Pons (tissue), 1 donor: ENCODE measurements around the gene SLC26A3.
"Not testable (repeated sequence)": the region's sequence is repeated elsewhere in the genome, so short reads cannot be mapped to it uniquely, and the experiment has no call there.

Experiments used
- DNase-seq: peaks from one replicate; pipeline ENCODE4 v3.0.0-alpha.2; 2016; ENCODE audit warnings: low spot score

Gene SLC26A3

DNA sequence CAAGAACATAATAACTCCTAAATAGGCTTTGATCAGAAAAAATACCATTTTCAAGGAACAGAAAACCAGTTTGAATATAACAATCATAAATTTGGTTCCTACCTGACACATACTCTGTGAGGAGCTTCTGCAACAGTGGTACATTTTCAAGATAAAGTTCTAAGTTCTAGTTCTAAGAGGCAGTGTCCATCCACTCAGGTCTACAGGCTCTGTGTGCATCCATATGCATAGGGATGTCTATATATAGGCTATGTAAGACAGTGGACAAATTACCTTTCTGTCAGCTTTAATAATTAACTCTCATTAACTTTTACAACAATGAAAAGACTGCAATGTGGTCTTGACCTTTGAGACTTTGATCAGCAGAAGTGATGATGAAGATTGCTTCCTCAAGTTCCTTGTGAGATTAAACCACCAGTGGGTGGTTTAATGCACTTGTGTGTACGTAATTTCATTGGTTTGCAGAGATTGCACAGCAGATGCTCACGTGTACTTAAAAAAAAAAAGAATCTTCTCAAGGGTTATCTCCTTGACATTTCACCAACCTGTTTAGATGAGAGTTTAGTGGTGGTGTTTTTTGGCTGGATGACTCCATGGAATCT lies at the start of gene SLC26A3:
SLC26A3 (minus strand) TSS at position 215 of the 602 bp plus-strand sequence. CDS start 8,714 bp downstream, outside the sequence.
- DNase-seq: no peak

DNA sequence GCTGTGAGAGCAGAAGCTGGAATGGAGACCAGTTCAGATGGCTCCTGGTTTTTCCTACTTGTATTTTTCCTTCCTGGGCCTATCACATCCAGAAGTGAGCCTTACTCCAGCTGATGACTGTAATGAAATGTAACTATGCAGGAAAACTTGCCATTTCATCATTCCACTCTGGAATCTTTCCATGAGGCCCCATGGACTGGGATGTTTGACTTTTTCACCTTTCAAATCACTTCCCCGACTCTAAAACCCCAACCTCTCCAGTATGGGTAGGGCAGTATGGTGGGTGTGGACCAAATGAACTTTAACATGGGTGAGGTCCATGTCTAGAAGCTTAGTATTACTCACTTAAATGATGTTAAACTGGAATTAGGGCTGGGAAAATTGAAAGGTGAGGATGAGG lies 47.6 kb upstream of the SLC26A3 start:
- no peak for DNase-seq

DNA sequence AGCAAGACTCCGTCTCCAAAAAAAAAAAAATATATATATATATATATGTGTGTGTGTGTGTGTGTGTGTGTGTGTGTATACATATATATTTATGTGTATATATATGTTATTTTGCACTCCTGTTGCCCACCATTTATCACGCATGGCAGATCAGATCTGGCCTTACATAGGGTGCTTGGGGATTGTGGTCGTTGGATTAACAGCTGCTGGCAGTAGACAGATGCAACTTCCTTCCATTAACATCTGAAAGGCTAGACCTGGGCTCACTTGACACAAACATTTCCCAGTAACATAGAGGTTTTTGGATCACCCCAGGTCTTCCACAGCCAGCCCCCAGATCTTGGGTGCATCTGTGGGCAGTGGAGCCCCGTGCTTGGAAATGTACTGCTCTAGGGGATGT lies 47.2 kb upstream of the SLC26A3 start:
- DNase-seq: no peak

DNA sequence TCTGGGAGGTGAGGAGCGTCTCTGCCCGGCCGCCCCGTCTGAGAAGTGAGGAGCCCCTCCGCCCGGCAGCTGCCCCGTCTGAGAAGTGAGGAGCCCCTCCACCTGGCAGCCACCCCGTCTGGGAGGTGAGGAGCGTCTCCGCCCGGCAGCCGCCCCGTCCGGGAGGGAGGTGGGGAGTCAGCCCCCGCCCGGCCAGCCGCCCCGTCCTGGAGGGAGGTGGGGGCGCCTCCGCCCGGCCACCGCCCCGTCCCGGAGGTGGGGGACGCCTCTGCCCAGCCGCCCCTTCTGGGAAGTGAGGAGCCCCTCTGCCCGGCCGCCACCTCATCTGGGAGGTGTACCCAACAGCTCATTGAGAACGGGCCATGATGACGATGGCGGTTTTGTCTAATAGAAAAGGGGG lies 45.2 kb upstream of the SLC26A3 start:
- not testable (repeated sequence) for DNase-seq

DNA sequence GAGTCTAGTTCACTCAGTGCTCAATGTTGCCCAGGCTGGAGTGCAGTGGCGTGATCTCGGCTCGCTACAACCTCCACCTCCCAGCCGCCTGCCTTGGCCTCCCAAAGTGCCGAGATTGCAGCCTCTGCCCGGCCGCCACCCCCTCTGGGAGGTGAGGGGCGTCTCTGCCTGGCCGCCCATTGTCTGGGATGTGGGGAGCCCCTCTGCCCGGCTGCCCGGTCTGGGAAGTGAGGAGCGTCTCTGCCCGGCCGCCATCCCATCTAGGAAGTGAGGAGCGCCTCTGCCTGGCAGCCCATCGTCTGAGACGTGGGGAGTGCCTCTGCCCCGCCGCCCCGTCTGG lies 44.8 kb upstream of the SLC26A3 start:
- DNase-seq: not testable (repeated sequence)

DNA sequence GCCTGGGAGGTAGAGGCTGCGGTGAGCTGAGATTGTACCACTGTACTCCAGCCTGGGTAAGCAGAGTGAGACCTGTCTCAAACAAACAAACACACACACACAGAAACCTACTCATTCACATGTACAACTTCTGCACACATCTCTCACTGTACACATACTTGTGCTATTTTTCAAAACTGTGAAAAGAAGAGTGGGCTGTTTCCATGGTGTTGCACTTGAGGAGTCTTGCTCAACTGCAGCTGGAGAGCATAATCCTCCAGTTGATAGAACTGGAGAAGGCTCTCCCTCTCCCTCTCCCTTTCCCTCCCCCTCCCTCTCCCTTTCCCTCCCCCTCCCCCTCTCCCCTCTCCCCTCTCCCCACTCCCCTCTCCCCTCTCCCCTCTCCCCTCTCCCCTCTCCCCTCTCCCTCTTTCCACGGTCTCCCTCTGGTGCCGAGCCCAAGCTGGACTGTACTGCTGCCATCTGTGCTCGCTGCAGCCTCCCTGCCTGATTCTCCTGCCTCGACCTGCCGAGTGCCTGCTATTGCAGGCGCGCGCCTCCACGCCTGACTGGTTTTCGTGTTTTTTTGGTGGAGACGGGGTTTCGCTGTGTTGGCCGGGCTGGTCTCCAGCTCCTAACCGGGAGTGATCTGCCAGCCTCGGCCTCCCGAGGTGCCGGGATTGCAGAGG lies 44.3 kb upstream of the SLC26A3 start:
- DNase-seq: no peak

DNA sequence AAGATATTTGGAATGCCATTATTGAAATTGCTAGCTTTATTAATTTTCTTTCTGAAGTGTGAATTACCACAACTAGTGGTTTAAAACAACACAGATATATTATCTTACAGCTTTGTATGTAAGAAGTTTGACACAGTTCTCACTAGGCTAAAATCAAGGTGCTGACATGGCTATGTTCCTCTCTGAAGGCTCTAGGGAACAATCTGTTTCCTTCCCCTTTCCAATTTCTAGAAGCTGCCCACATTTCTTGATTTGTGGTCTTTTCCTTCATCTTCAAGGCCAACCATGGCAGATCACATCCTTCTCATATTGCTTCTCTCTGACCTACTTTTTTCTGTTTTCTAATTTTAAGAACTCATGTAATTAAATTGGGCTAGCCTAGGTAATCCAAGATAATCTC lies 43.3 kb upstream of the SLC26A3 start:
- peak; percentile 58 for DNase-seq

DNA sequence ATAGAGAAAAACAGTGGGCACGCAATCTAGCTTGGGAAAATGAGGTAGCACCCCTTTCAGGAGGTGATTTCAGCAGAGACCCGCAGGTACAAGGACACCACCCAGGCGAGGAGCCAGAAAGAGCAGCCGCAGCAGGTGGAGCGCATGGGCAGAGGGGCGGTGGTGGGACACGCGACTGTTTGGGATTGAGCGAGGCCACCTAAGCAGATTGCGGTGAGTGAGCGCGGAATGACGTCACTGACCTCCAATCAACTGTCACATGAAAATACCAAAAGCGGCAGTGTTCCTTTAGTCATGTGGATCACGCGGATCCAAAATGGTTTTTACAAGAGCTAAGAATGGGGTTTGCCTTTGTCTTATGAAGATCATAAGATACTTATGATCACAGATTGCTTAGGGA lies 40.2 kb upstream of the SLC26A3 start:
- DNase-seq: no peak

DNA sequence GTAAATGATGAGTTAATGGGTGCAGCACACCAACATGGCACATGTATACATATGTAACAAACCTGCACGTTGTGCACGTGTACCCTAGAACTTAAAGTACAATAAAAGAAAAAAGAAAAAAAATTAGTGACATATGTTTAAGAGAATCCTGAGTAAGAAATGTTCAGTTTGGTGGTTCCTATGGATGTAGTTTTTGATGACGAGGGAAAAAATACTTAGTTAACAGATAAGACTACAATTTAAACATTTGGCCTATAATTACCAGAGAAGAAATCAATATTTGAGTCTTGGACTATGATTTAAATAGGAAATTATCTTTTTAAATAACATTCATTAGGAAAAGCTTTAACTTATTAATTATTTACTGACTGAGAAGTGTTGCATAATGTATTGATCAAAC lies 39.2 kb upstream of the SLC26A3 start:
- DNase-seq: no peak

DNA sequence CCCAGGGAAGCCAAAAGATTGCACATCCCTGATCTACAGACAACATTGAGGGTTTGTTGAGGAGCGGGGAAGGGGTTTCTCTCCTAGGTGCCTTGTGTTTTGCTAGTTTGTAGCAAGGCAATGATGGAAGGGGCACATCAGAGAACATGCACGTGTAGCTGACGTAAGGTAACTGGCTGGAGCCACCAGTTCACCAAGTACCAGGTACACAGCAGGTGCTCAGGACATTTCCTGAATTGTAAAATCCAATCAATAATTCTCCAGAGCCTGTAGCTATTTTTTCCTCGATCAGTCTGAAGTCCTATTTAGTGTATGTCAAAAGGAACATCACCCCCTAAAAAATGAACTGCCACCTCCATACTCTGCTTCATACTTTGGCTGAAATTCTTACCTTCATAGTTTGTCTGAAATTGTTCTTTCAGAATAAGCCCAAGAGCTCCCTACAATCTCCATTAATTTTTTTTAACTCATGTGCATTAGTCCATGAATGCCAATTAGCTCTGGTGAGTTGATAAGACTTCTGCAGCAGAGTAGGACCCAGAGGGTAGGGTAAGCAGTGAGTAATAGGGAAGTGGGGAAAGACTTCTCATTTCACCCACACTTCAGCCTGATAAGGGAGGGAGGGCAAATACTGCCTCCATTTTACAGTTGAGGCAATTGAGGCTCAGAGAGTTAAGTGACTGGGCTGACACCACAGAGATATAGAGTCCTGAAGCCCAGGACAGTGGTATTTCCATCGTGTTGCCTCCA lies 36.0 kb upstream of the SLC26A3 start:
- DNase-seq: no peak

DNA sequence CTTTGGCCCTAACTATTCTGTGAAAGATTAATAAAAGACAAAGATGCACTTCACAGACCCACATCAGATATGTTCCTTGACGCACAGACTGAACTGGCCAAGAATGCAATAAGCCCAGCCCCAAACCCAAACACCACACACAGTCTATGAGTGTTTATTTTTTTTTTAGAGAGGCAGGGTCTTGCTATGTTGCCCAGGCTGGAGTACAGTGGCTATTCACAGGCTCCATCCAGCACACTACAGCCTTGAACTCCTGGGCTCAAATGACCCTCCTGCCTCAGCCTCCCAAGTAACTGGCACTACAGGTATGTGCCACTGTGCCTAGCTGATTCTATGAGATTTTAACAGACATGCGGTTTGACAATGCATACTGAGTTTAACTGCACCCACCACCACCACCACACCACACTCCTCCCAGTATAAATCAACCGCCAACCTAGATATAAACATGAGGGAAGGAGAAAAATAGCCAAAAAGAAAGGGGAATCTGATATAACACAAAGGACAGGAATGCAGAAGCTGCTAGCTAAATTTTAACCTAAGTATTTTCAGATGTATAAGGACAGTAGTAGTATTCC lies 35.1 kb upstream of the SLC26A3 start:
- no peak for DNase-seq

DNA sequence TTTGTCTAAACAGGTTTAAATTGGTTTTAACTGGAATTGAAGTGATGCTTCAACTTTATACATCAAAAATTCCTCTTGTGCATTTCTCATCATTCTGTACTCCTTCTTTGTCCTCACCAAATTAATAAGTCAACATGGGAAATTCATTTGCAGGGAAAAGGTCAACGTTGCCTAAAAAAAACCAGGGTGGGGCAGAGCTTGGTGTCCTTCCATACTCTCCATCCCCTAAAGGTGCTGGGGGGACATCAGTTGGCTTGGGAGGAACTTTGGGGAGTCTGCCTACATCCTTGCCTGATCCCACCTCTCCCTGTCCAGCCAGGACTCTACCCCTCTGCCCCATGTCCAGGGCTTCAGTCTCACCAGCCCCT lies 34.1 kb upstream of the SLC26A3 start:
- no peak for DNase-seq

DNA sequence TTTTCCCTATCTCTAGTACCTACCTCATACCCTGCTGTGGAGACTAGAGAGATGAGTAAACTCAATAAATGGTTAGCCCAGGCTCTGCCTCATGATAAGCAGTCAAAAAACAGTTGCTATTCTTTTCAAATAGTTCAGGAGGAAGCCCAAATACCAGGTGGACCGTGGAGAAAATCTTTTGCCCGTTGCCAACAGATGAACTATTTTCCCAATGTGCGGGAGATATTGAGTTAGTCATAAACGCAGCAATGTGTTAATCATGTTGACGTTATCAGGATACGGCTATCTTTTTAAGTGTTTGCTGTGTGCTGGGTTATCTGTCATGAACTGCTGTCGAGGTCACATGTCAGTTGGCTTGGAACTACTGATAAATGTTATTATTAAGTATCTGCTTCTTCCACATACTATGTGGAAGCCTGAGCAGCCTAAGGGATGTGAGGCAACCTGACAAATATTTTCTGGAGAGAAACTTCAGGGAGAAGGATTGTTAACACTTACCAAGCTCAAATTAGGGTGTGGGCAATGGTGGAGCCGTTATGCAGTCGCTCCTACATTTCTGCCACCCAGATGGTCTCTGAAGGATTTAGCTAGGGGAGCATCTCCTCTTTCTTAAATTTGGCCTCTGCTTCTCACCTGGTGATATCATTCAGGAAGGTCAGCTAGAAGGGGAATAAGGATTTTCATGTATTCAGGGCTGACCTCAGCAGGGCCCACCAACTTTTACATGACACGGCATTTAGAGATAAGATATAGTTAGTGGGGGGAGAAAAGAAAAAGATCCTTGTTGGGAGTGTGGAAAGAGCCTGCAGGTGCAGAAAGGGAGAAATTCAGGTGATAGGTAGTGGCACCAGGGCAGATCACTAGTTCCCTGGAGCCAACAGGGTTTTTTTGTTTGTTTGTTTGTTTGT lies 33.5 kb upstream of the SLC26A3 start:
- DNase-seq: no peak

DNA sequence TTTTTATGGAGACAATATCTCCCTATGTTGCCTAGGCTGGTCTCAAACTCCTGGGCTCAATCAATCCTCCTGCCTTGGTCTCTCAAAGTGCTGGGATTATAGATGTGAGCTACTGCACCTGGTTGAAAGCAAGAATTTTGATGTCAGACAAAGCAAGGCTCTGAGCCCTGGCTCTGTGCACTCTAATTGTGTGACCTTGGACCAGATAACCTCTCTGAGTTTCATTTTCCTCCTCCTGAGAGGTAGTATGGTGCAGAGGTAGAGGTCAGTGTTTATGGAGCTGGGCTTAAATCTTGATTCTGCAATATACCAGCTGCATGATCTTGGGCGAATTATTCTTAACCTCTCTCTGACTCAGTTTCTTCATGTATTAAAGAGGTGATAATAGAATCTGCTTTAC lies 31.4 kb upstream of the SLC26A3 start:
- DNase-seq: no peak

DNA sequence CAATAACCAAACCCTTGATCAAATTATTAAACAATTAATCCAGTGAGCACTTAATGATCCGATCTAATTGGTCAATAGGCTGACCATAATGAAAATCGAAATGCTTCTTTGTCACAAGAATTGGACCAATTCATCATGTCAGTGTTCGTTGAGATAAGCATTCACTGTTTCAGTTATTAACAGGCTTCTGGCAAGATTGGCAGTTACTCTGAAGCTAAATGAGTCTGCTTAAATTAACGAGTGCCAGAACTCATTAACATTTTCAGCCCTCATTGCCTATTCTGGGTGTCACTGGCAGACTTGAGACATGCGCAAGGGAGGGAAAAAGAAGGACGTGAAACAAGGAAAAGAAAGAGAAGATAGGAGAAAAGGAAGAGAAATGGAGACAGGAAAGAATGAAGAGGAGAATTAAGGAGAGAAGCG lies 30.7 kb upstream of the SLC26A3 start:
- DNase-seq: no peak

DNA sequence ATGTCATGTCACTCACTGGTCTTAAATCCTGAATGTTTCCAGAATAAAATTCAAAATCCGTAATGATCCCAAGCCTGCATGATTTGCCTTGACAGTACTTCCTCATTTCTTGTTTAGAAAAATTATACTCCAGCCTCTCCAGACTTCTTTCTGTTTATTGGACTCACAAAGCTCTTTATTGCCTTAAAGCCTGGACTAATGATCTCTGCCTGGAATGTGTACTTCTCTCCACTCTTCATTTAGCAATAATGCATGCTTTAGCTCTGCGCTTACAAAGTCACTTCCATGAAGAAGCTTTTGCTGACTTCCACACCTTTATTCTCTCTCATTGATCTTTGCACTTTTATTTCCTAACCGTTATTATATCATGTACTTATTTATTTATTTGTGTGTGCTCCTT lies 27.4 kb upstream of the SLC26A3 start:
- no peak for DNase-seq

DNA sequence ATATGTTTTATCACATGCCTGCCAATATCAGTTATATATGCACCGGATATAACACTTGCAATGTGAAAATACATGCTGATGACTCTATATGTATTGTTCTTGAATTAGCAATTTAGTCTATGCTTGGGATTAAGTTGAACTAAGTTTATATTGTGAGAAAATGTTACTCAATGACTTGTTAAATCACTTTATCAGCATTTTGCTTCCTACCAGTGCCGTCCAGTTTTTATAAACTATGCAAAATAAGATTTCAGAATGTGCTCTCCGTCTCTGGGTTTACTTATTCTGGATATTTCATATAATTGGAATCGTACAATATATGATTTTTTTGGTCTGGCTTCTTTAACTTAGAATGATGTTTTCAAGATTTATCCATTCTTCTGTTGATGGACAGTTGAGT lies 25.5 kb upstream of the SLC26A3 start:
- DNase-seq: no peak

DNA sequence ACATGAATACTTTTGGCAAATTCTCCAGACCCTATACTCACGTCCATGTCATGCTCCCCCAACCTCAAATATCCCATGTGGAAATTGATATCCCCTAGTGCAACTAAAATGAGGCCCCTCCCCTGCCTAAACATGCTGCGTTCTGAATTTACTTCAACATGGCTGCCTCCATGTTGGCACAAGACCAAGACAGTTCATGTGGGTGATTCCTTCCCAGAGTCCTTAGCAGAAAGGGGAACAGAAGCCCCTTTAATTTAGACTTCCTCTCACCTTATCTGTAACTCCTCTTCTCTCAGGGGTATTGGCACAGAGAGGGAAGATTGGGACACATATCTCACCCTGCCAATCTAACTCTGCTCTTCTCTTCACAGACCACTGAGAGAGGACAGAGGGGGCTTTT lies 24.5 kb upstream of the SLC26A3 start:
- no peak for DNase-seq

DNA sequence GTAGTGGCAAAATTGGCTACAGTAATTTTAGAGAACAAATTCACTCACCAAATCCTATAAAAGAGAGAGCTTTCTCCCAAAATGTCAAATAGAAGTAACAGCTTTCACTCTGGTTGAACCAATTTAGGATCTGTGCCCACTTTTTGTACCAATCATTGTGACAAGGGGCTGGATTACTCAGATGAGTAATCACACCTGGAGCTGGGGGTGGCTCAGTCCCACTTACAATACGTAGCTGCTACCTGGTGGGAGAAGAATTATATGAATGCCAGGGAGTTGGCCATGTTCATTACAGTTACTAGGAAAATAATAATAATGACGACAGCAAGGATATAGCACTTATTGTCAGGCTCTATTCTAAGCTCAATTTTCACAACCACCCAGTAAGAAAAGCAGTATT lies 23.4 kb upstream of the SLC26A3 start:
- no peak for DNase-seq

DNA sequence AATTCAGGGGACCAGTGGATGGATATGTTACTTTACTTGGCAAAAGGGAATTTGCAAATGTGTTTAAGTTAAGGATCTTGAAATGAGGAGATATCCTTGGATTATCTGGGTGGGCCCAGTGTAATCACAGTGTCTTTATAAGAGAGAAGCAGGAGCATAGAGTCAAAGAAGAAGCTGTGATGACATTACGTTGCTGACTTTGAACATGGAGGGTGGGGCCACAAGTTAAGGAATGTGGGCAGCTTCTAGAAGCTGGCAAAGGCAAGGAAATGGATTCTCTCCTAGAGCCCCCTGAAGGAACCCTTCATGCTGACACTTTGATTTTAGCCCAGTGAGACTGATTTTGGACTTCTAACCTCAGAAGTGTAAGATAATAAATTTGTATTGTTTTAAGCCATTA lies 21.8 kb upstream of the SLC26A3 start:
- DNase-seq: no peak

DNA sequence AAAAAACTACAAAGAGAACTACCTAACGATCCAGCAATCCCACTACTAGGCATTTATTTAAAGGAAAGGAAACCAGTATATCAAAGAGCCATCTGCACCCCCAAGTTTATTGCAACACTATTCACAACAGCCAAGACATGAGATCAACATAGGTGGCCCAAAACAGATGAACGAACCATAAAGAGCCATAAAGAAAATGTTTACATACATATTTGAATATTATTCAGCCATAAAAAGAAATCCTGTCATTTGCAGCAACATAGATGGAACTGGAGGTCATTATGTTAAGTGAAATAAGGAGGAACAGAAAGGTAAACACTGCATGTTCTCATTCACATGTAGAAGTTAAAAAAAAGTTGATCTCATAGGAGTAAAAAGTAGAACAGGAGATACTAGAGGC lies 15.6 kb upstream of the SLC26A3 start:
- no peak for DNase-seq

DNA sequence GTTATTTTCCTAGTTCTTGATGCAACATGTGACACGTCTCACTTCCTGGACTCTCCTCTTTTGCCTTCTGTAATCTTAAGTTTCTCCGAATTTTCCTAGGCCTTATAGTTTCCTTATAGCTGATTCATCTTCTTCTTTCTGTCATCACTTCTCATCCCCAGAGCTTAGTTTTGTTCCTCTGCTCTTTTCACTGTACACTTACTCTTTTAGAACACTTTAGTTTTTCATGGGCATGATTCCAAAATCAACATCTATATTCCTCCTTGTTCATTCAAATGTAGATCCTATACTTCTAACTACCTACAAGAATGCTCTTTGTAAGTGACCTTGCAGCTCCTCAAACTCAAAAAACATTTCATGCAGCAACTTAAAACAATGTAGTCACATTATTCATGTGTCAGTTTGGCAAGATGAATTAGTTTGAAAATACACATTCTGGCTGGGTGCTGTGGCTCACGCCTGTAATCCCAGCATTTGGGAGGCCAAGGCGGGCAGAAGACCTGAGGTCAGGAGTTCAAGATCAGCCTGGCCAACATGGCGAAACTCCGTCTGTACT lies 13.1 kb upstream of the SLC26A3 start:
- no peak for DNase-seq
